Muscle layer of duodenum (tissue), 2 donors: ENCODE results near the gene RAPGEFL1.
A peak's percentile ranks its signal among the peaks of the same experiment; 100 is the strongest.
"Not testable (repeated sequence)": the region's sequence is repeated elsewhere in the genome, so short reads cannot be mapped to it uniquely, and the experiment has no call there.

Experiments used
- H3K27ac ChIP-seq: one replicate; pipeline ENCODE4 v1.7.0; 2013; ENCODE audit warnings: mild to moderate bottlenecking, low read length
- H3K27me3 ChIP-seq: one replicate; pipeline ENCODE4 v1.7.0; 2013; ENCODE audit warnings: low read depth, mild to moderate bottlenecking, control low read depth, low read length
- H3K36me3 ChIP-seq, 2 donors: one replicate each; pipeline ENCODE4 v1.7.0; 2013; ENCODE audit warnings: low read length in 2 of 2, control low read depth in 1 of 2, mild to moderate bottlenecking in 1 of 2; ENCODE audit not compliant: insufficient read depth in 2 of 2, control insufficient read depth in 1 of 2
- H3K4me1 ChIP-seq, 2 donors: one replicate each; pipeline ENCODE4 v1.7.0; 2013; ENCODE audit warnings: low read length in 2 of 2, mild to moderate bottlenecking in 2 of 2, control low read depth in 1 of 2, moderate library complexity in 1 of 2; ENCODE audit not compliant: insufficient read depth in 2 of 2, control insufficient read depth in 1 of 2
- H3K4me3 ChIP-seq, 2 donors: one replicate each; pipeline ENCODE4 v1.7.0; 2013; ENCODE audit warnings: low read length in 2 of 2, low read depth in 1 of 2, mild to moderate bottlenecking in 1 of 2
- H3K9me3 ChIP-seq, 2 donors: one replicate each; pipeline ENCODE4 v1.7.0; 2013; ENCODE audit warnings: low read length in 2 of 2, control low read depth in 1 of 2, mild to moderate bottlenecking in 1 of 2; ENCODE audit not compliant: control insufficient read depth in 1 of 2
- donor health status: healthy.

The RAPGEFL1 gene

GRCh38 chr17:40190197-40191021 is 13.1 kb downstream of the RAPGEFL1 start:
- no peaks in the 10 kb centered on the region for H3K9me3 ChIP-seq
- no peak overlapping the region for H3K27ac ChIP-seq
- H3K27me3 ChIP-seq = no peaks in the 10 kb centered on the region
- H3K4me3 ChIP-seq = peak overlapping the region in 1 of 2 donors; percentile 68
- peaks cover 5 to 20% of the 10 kb centered on the region in 2 donors for H3K4me1 ChIP-seq
- no peaks in the 10 kb centered on the region for H3K36me3 ChIP-seq

- H3K27me3 ChIP-seq = no peaks in the 10 kb centered on the region
- peak overlapping the region in 1 of 2 donors; percentile 68 for H3K4me3 ChIP-seq
- H3K9me3 ChIP-seq = no peaks in the 10 kb centered on the region
- H3K27ac ChIP-seq = no peak overlapping the region
- H3K36me3 ChIP-seq = no peaks in the 10 kb centered on the region
- peaks cover 5 to 20% of the 10 kb centered on the region in 2 donors for H3K4me1 ChIP-seq
These were observed 14.3 kb downstream of the RAPGEFL1 start for GRCh38 chr17:40191237-40192208.

- Histone ChIP-seq H3K4me3 (no peak overlapping the region), H3K27ac (no peak overlapping the region), H3K27me3 (no peaks in the 10 kb centered on the region), H3K9me3 (no peaks in the 10 kb centered on the region), H3K36me3 (no peaks in the 10 kb centered on the region), H3K4me1 (peaks cover 5 to 20% of the 10 kb centered on the region in 2 donors)
These were observed 15.7 kb downstream of the RAPGEFL1 start for GRCh38 chr17:40192961-40193360.

GRCh38 chr17:40194821-40195220 is 17.6 kb downstream of the RAPGEFL1 start:
- no peak overlapping the region for H3K27ac ChIP-seq
- H3K4me1 ChIP-seq = peaks cover 5 to 20% of the 10 kb centered on the region in 2 donors
- H3K4me3 ChIP-seq = no peak overlapping the region
- no peaks in the 10 kb centered on the region for H3K36me3 ChIP-seq
- no peaks in the 10 kb centered on the region for H3K9me3 ChIP-seq
- H3K27me3 ChIP-seq = no peaks in the 10 kb centered on the region

GRCh38 chr17:40197550-40197949 is 20.3 kb downstream of the RAPGEFL1 start:
- no peaks in the 10 kb centered on the region for H3K9me3 ChIP-seq
- no peak overlapping the region for H3K27ac ChIP-seq
- H3K27me3 ChIP-seq = no peaks in the 10 kb centered on the region
- H3K36me3 ChIP-seq = no peaks in the 10 kb centered on the region
- H3K4me1 ChIP-seq = peaks cover 0 to 6% of the 10 kb centered on the region in 2 donors
- no peak overlapping the region for H3K4me3 ChIP-seq

GRCh38 chr17:40197965-40198456 is 20.7 kb downstream of the RAPGEFL1 start:
- not testable (repeated sequence) for H3K4me1 ChIP-seq, H3K9me3 ChIP-seq, H3K36me3 ChIP-seq, H3K27me3 ChIP-seq, H3K4me3 ChIP-seq, H3K27ac ChIP-seq

- no peaks in the 10 kb centered on the region for H3K27me3 ChIP-seq
- no peak overlapping the region for H3K4me3 ChIP-seq
- no peak overlapping the region for H3K27ac ChIP-seq
These were observed 21.3 kb downstream of the RAPGEFL1 start for GRCh38 chr17:40198576-40198975.

GRCh38 chr17:40203131-40203530 is 25.9 kb downstream of the RAPGEFL1 start:
- Histone ChIP-seq H3K9me3 (no peaks in the 10 kb centered on the region), H3K27ac (no peak overlapping the region), H3K27me3 (no peaks in the 10 kb centered on the region), H3K4me3 (no peak overlapping the region), H3K36me3 (no peaks in the 10 kb centered on the region), H3K4me1 (no peaks in the 10 kb centered on the region)

More at GRCh38 chr17:40198576-40198975, 21.3 kb downstream of the RAPGEFL1 start:
- H3K9me3 ChIP-seq = no peaks in the 10 kb centered on the region
- H3K4me1 ChIP-seq = peaks cover 0 to 6% of the 10 kb centered on the region in 2 donors
- H3K36me3 ChIP-seq = no peaks in the 10 kb centered on the region

- not testable (repeated sequence) for H3K27ac ChIP-seq, H3K9me3 ChIP-seq, H3K27me3 ChIP-seq, H3K4me1 ChIP-seq, H3K36me3 ChIP-seq, H3K4me3 ChIP-seq
These were observed 28.9 kb downstream of the RAPGEFL1 start for GRCh38 chr17:40206193-40206592.

- no peaks in the 10 kb centered on the region for H3K36me3 ChIP-seq
- H3K27me3 ChIP-seq = no peaks in the 10 kb centered on the region
- H3K4me1 ChIP-seq = no peaks in the 10 kb centered on the region
- no peak overlapping the region for H3K27ac ChIP-seq
- no peak overlapping the region for H3K4me3 ChIP-seq
- no peaks in the 10 kb centered on the region for H3K9me3 ChIP-seq
These were observed 32.3 kb downstream of the RAPGEFL1 start for GRCh38 chr17:40209404-40210093.

- H3K4me3 ChIP-seq, H3K27ac ChIP-seq, H3K9me3 ChIP-seq, H3K36me3 ChIP-seq, H3K4me1 ChIP-seq, H3K27me3 ChIP-seq: not testable (repeated sequence)
These were observed 36.6 kb downstream of the RAPGEFL1 start for GRCh38 chr17:40213914-40214313.
